ENCODE data around the gene NUP214.

The NUP214 gene

GRCh38 chr9:131082774-131083512 is 42.4 kb upstream of the NUP214 start:
- no peak for DNase-seq (ENCODE audit: extremely low spot score)
- TF ChIP-seq ARNT (IDR thresholded peaks at IDR 0.05) (no peak), SUZ12 (IDR thresholded peaks at IDR 0.05) (no peak)
- ChIA-PET CTCF (no interaction called here), POLR2A (no interaction called here)

- ChIA-PET POLR2A (no interaction called here), CTCF (interaction anchor here (0.6 kb wide), 1 partner anchor 293 kb away, joined by 3 read pairs; no protein-coding TSS in a partner anchor)
- TF ChIP-seq L3MBTL2 (conservative IDR thresholded peaks at IDR 0.05) = no peak
- no peak for TF ChIP-seq SUZ12 (IDR thresholded peaks at IDR 0.05)
- no peak for TF ChIP-seq ARNT (IDR thresholded peaks at IDR 0.05)
- no peak for TF ChIP-seq ELF4 (IDR thresholded peaks at IDR 0.05)
- no peak for TF ChIP-seq LEF1 (IDR thresholded peaks at IDR 0.05; ENCODE audit: borderline replicate concordance)
- no peak for DNase-seq (ENCODE audit: extremely low spot score)
These were observed 40.6 kb upstream of the NUP214 start for GRCh38 chr9:131084661-131085369.

- TF ChIP-seq FOXK2 (IDR thresholded peaks at IDR 0.05) = no peak
- no peak for TF ChIP-seq PKNOX1 (IDR thresholded peaks at IDR 0.05)
- no peak for TF ChIP-seq LEF1 (IDR thresholded peaks at IDR 0.05; ENCODE audit: borderline replicate concordance)
- DNase-seq (ENCODE audit: extremely low spot score) = no peak
- CTCF ChIA-PET = interaction anchor here (0.6 kb wide), 2 partner anchors 9 to 110 kb away, joined by 3 to 4 read pairs; no protein-coding TSS in a partner anchor
- POLR2A ChIA-PET = no interaction called here
These were observed 39.8 kb upstream of the NUP214 start for GRCh38 chr9:131085370-131086122.

DNA sequence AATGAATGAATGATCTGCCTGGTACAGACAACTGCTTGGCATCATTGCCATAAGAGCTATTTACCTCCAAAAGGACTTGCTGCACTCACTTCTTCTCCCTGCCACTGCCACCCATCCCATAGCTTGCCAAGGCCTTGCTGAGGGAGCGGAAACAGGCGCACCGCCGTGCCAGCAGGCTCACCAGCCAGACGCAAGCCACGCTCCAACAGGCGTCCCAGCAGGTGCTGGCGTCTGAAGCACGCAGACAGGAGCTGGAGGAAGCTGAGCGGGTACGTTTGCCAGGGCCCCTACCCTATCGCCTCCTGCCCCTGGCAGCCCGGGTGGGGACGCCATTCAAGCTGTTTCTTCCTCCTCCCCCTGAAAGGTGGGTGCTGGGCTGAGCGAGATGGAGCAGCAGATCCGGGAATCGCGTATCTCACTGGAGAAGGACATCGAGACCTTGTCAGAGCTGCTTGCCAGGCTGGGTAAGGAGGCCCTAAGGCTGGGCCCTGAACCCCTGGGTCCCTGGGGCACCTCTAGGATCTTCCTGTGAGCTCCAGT is 38.0 kb upstream of the NUP214 start:
- DNase-seq (ENCODE audit: extremely low spot score) = no peak
- no peak for TF ChIP-seq SP1 (IDR thresholded peaks at IDR 0.05)
- no peak for TF ChIP-seq SUZ12 (IDR thresholded peaks at IDR 0.05)
- no peak for TF ChIP-seq FOXK2 (IDR thresholded peaks at IDR 0.05)
- no peak for TF ChIP-seq ELF4 (IDR thresholded peaks at IDR 0.05)
- TF ChIP-seq ZNF384 (IDR thresholded peaks at IDR 0.05) = no peak
- CTCF ChIA-PET = no interaction called here
- POLR2A ChIA-PET = interaction anchor here (1.3 kb wide), 1 partner anchor 38 kb away, joined by 4 read pairs; the partner anchor contains the start of gene NUP214

- CTCF ChIA-PET = no interaction called here
- TF ChIP-seq FOXA1 (IDR thresholded peaks at IDR 0.05) (no peak), HDGF (IDR thresholded peaks at IDR 0.05; ENCODE audit: borderline replicate concordance) (no peak), LEF1 (IDR thresholded peaks at IDR 0.05; ENCODE audit: borderline replicate concordance) (no peak), SUZ12 (IDR thresholded peaks at IDR 0.05) (no peak), L3MBTL2 (conservative IDR thresholded peaks at IDR 0.05) (no peak), ELF4 (IDR thresholded peaks at IDR 0.05) (no peak), TARDBP (IDR thresholded peaks at IDR 0.05) (no peak), CTBP1 (IDR thresholded peaks at IDR 0.05; ENCODE audit: borderline replicate concordance) (no peak), BHLHE40 (IDR thresholded peaks at IDR 0.05; ENCODE audit: borderline replicate concordance) (no peak), FOXM1 (IDR thresholded peaks at IDR 0.05; ENCODE audit: borderline replicate concordance) (no peak)
- no peak for DNase-seq (ENCODE audit: extremely low spot score)
- POLR2A ChIA-PET = no interaction called here
These were observed 35.2 kb upstream of the NUP214 start for GRCh38 chr9:131090025-131090787.

GRCh38 chr9:131091352-131091992 is 33.9 kb upstream of the NUP214 start:
- POLR2A ChIA-PET = no interaction called here
- TF ChIP-seq SP1 (IDR thresholded peaks at IDR 0.05) (no peak), NFRKB (IDR thresholded peaks at IDR 0.05) (no peak), CTBP1 (IDR thresholded peaks at IDR 0.05; ENCODE audit: borderline replicate concordance) (no peak), FOXK2 (IDR thresholded peaks at IDR 0.05) (no peak), TARDBP (IDR thresholded peaks at IDR 0.05) (no peak), L3MBTL2 (conservative IDR thresholded peaks at IDR 0.05) (no peak), ELF4 (IDR thresholded peaks at IDR 0.05) (no peak), HDGF (IDR thresholded peaks at IDR 0.05; ENCODE audit: borderline replicate concordance) (no peak), FOXA1 (IDR thresholded peaks at IDR 0.05) (no peak), PKNOX1 (IDR thresholded peaks at IDR 0.05) (no peak), SUZ12 (IDR thresholded peaks at IDR 0.05) (no peak), ZNF384 (IDR thresholded peaks at IDR 0.05) (no peak), LEF1 (IDR thresholded peaks at IDR 0.05; ENCODE audit: borderline replicate concordance) (no peak), BHLHE40 (IDR thresholded peaks at IDR 0.05; ENCODE audit: borderline replicate concordance) (no peak), FOXM1 (IDR thresholded peaks at IDR 0.05; ENCODE audit: borderline replicate concordance) (no peak), ARNT (IDR thresholded peaks at IDR 0.05) (no peak)
- no peak for DNase-seq (ENCODE audit: extremely low spot score)
- CTCF ChIA-PET = no interaction called here
